GM06990 (cell line): ENCODE results near the gene KCNH8.

Experiments used
- DNase-seq: peaks from one replicate; pipeline ENCODE4 v3.0.0-alpha.2; 2011; ENCODE audit not compliant: insufficient read length; ENCODE audit errors: extremely low read depth
- H3K27me3 ChIP-seq: replicated peaks from 2 replicates; pipeline ENCODE4 v1.6.0; 2011; ENCODE audit warnings: low read length; ENCODE audit not compliant: control insufficient read depth, insufficient read depth
- H3K36me3 ChIP-seq: 2 replicates; pipeline ENCODE4 v1.5.1; 2011; ENCODE audit warnings: low read length; ENCODE audit not compliant: control insufficient read depth, insufficient read depth
- H3K4me3 ChIP-seq: replicated peaks from 2 replicates; pipeline ENCODE4 v1.5.1; 2011; ENCODE audit warnings: low read depth, mild to moderate bottlenecking, control low read depth, low read length
- CTCF ChIP-seq: IDR thresholded peaks from 2 replicates; pipeline ENCODE4 v1.5.1; 2011; ENCODE audit warnings: low read length, control low read depth, mild to moderate bottlenecking, inconsistent platforms; ENCODE audit not compliant: insufficient read depth, poor library complexity, severe bottlenecking

The KCNH8 gene

DNA sequence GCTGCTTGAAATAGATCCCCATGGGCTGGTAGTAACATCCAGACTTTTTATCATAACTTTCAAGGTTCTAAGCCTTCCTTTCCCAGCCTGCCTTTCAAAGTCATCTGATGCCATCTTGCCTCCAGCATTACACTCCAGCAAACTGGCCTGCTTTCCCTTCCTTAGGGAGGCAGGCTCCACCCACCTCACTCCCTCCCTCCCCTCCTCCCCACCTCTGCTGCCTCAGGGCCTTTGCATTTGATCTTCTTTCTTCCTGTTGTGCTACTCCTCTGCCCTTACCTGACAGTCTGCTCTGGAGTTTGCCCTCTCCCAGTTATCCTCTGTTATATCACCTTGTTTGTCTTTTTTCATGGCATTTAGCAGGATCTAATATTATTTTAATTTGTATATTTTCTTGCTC, 319.5 kb downstream of the KCNH8 start:
- Histone ChIP-seq H3K36me3 (no peaks in the 10 kb centered on the region), H3K27me3 (no peaks in the 10 kb centered on the region), H3K4me3 (no peak overlapping the region)
- DNase-seq, result no peak
- no peak for TF ChIP-seq CTCF

DNA sequence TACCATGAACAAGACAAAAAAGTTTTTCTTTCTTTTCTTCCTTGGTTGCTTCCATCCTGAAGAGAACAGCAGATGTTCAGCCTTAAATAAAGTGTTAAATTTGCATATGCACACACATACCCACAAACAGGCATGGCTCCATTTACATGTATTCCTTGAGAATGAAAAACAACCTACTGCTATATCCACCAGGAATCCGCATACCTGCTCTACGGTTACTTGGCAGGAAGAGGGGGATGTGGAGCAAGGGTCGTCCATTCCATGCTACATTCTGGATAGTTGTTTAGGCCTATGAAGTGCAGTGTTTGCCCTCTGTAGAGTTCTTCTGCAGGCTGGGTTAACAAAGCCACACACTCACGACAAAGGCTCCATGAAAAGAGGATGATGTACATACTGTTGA, 322.8 kb downstream of the KCNH8 start:
- Histone ChIP-seq H3K36me3 (no peaks in the 10 kb centered on the region), H3K4me3 (no peak overlapping the region), H3K27me3 (no peaks in the 10 kb centered on the region)
- no peak for TF ChIP-seq CTCF
- DNase-seq, result no peak

- Histone ChIP-seq H3K4me3 (no peak overlapping the region), H3K36me3 (no peaks in the 10 kb centered on the region), H3K27me3 (no peaks in the 10 kb centered on the region)
- TF ChIP-seq CTCF, result no peak
- DNase-seq, result no peak
These were observed 325.8 kb downstream of the KCNH8 start for GRCh38 chr3:19473971-19474580.

- no peak for DNase-seq
- Histone ChIP-seq H3K36me3 (no peaks in the 10 kb centered on the region), H3K27me3 (no peaks in the 10 kb centered on the region), H3K4me3 (no peak overlapping the region)
- no peak for TF ChIP-seq CTCF
These were observed 328.0 kb downstream of the KCNH8 start for GRCh38 chr3:19476281-19476680.

GRCh38 chr3:19485267-19485666, 337.0 kb downstream of the KCNH8 start:
- H3K4me3 ChIP-seq, result no peak overlapping the region
- no peak for TF ChIP-seq CTCF
- no peak for DNase-seq
- H3K36me3 ChIP-seq, result no peaks in the 10 kb centered on the region
- no peaks in the 10 kb centered on the region for H3K27me3 ChIP-seq

GRCh38 chr3:19487386-19487785, 339.1 kb downstream of the KCNH8 start:
- no peak for DNase-seq
- H3K4me3 ChIP-seq, result no peak overlapping the region
- TF ChIP-seq CTCF, result no peak

More at GRCh38 chr3:19487386-19487785, 339.1 kb downstream of the KCNH8 start:
- H3K36me3 ChIP-seq, result no peaks in the 10 kb centered on the region
- H3K27me3 ChIP-seq, result no peaks in the 10 kb centered on the region
